A549 (cell line): ENCODE measurements around the gene FOXJ2. TPM values are rescaled to one million over a fixed set of nuclear protein-coding genes. Genes with fewer than 3 reads are reported as not detected.
A peak's percentile ranks its signal among the peaks of the same experiment; 100 is the strongest.

ENCODE experiments used
- ATAC-seq, 2 experiments: fragments of 200-7000 bp in 1 of 2; fragments of >200 bp in 1 of 2; cut with Nextera tagmentation in 1 of 2; cut with Tn5 transposase in 1 of 2; 3 replicates each; pipeline versions ENCODE4 v1.8.0 to v1.9.1; 2018 to 2020; ENCODE audit warnings: mild to moderate bottlenecking in 1 of 2, moderate library complexity in 1 of 2
- CTCF ChIA-PET: fragments of 300-600 bp; sonication (Branson Sonifier 250); formaldehyde crosslinking; extraction: SDS; loops from one replicate; lab custom pipeline; 2021; ENCODE audit warnings: antibody characterized with exemption, inconsistent platforms; lab: Yijun Ruan, JAX
- POLR2A ChIA-PET: fragments of 350-600 bp; formaldehyde crosslinking; extraction: SDS; loops from one replicate; lab custom pipeline; 2021; ENCODE audit warnings: antibody characterized with exemption, inconsistent platforms; lab: Yijun Ruan, JAX
- DNase-seq, 2 experiments: peaks; one replicate each; pipeline versions ENCODE4 v3.0.0 to v3.0.0-alpha.2; 2011 to 2016; ENCODE audit warnings: low read depth in 1 of 2, low spot score in 1 of 2
- FAIRE-seq: peaks from 2 replicates; lab custom pipeline; 2011; peaks lifted over from hg19 to GRCh38; lab: Jason Lieb, UNC
- H3K27ac ChIP-seq, 2 experiments: fragments of >200 bp; sonication (Bioruptor Twin); formaldehyde crosslinking; 3 replicates each; pipeline ENCODE4 v1.5.1; 2016 to 2017
- H3K4me1 ChIP-seq: fragments of >200 bp; sonication (Bioruptor Twin); formaldehyde crosslinking; 3 replicates; pipeline ENCODE4 v1.6.1; 2016
- H3K4me2 ChIP-seq: fragments of >200 bp; sonication (Bioruptor Twin); formaldehyde crosslinking; 3 replicates; pipeline ENCODE4 v1.6.1; 2016
- H3K4me3 ChIP-seq: fragments of >200 bp; sonication (Bioruptor Twin); formaldehyde crosslinking; 3 replicates; pipeline ENCODE4 v1.5.1; 2016
- H3K9me3 ChIP-seq: fragments of >200 bp; sonication (Bioruptor Twin); formaldehyde crosslinking; 3 replicates; pipeline ENCODE4 v1.6.1; 2016
- ATOH8 ChIP-seq: fragments of 250-450 bp; sonication (Bioruptor Pico); IDR thresholded peaks from 2 replicates; pipeline ENCODE4 v1.5.0; 2020; ENCODE audit warnings: low read depth, mild to moderate bottlenecking, moderate library complexity
- CBX8 ChIP-seq: fragments of 200-600 bp; sonication (generic); IDR thresholded peaks from 2 replicates; pipeline ENCODE4 v1.6.1; 2016
- CEBPB ChIP-seq, 2 experiments: fragments of >200 bp in 1 of 2; sonication (Bioruptor Twin) in 1 of 2; formaldehyde crosslinking in 1 of 2; IDR thresholded peaks; 2 replicates each; pipeline ENCODE4 v1.6.1; 2012 to 2016
- CHD2 ChIP-seq: fragments of 150-350 bp; IDR thresholded peaks from 2 replicates; pipeline ENCODE4 v1.6.1; 2014; ENCODE audit warnings: low read length; ENCODE audit not compliant: partially characterized antibody
- EHF ChIP-seq: fragments of 250-450 bp; sonication (Bioruptor Pico); IDR thresholded peaks from 2 replicates; pipeline ENCODE4 v1.5.0; 2020; ENCODE audit warnings: mild to moderate bottlenecking
- EHMT2 ChIP-seq: fragments of 200-600 bp; sonication (generic); IDR thresholded peaks from 2 replicates; pipeline ENCODE4 v1.6.1; 2016; ENCODE audit warnings: antibody characterized with exemption, low read depth, mild to moderate bottlenecking, moderate library complexity
- HMGXB4 ChIP-seq: fragments of 250-450 bp; sonication (Bioruptor Pico); IDR thresholded peaks from 2 replicates; pipeline ENCODE4 v1.5.0; 2021; ENCODE audit warnings: mild to moderate bottlenecking, moderate library complexity, borderline replicate concordance
- HOXB13 ChIP-seq: fragments of 250-450 bp; sonication (Bioruptor Pico); IDR thresholded peaks from 2 replicates; pipeline ENCODE4 v1.5.0; 2020; ENCODE audit warnings: low read depth, mild to moderate bottlenecking, moderate library complexity
- HOXB5 ChIP-seq: fragments of 250-450 bp; sonication (Bioruptor Pico); IDR thresholded peaks from 2 replicates; pipeline ENCODE4 v1.5.0; 2020; ENCODE audit warnings: mild to moderate bottlenecking, moderate library complexity
- MYC ChIP-seq: IDR thresholded peaks from 2 replicates; pipeline ENCODE4 v1.6.1; 2012; ENCODE audit warnings: mild to moderate bottlenecking, inconsistent platforms, low read length, improper control_type of control experiment, borderline replicate concordance
- NFE2L2 ChIP-seq: fragments of 150-350 bp; conservative IDR thresholded peaks from 2 replicates; pipeline ENCODE4 v1.6.1; 2014; ENCODE audit warnings: low read length
- NPAS2 ChIP-seq: fragments of 250-450 bp; sonication (Bioruptor Pico); IDR thresholded peaks from 2 replicates; pipeline ENCODE4 v1.8.0; 2022; ENCODE audit warnings: mild to moderate bottlenecking, moderate library complexity, borderline replicate concordance
- NR3C1 ChIP-seq: fragments of >200 bp; sonication (Bioruptor Twin); formaldehyde crosslinking; IDR thresholded peaks from 3 replicates; pipeline ENCODE4 v1.6.1; 2017
- PBX3 ChIP-seq: IDR thresholded peaks from 2 replicates; pipeline ENCODE4 v1.6.1; 2012
- RCOR1 ChIP-seq: fragments of 150-350 bp; IDR thresholded peaks from 2 replicates; pipeline ENCODE4 v1.6.1; 2014; ENCODE audit warnings: antibody characterized with exemption, low read length, low read depth
- RNF2 ChIP-seq: fragments of 200-600 bp; sonication (generic); IDR thresholded peaks from 2 replicates; pipeline ENCODE4 v1.6.1; 2016; ENCODE audit warnings: low read depth, mild to moderate bottlenecking, antibody characterized with exemption, moderate library complexity, borderline replicate concordance
- USF2 ChIP-seq: fragments of 450-650 bp; IDR thresholded peaks from 2 replicates; pipeline ENCODE4 v1.6.1; 2014; ENCODE audit warnings: antibody characterized with exemption
- ZNF302 ChIP-seq: fragments of 250-450 bp; sonication (Bioruptor Pico); IDR thresholded peaks from 2 replicates; pipeline ENCODE4 v1.9.0; 2021; ENCODE audit warnings: inconsistent platforms, mild to moderate bottlenecking, moderate library complexity
- WGBS: methylation state at CpG from one replicate; pipeline ENCODE4 v1.1.6; 2017; ENCODE audit errors: missing lambda C conversion rate; 5-methylcytosine and 5-hydroxymethylcytosine counted together
- polyA plus RNA-seq, 4 experiments: library from polyadenylated mRNA; depleted of rRNA in 3 of 4; stranded (reverse); fragments of >200 nt; fragmentation: RNase III in 1 of 4; extraction: RNeasy Plus Mini Kit Qiagen cat#74134 plus additional on column Dnase treatment in 1 of 4; gene quantifications; 2 replicates in 3 of 4; 3 replicates in 1 of 4; pipeline ENCODE4 v1.2.3, GENCODE V29; 2011 to 2017
- TF ChIP-seq, protein P1 (sequence below): fragments of >200 bp; sonication (Bioruptor Twin); formaldehyde crosslinking; IDR thresholded peaks from 3 replicates; pipeline ENCODE4 v1.5.1; 2016
- TF ChIP-seq, protein P2 (sequence below): IDR thresholded peaks from 2 replicates; pipeline ENCODE4 v1.6.1; 2012; ENCODE audit warnings: low read depth, borderline replicate concordance

Gene FOXJ2
- polyA plus RNA-seq, 2 of the 4 experiments (the other 2 are of a cell fraction), result 7.0 to 7.4 TPM

DNA sequence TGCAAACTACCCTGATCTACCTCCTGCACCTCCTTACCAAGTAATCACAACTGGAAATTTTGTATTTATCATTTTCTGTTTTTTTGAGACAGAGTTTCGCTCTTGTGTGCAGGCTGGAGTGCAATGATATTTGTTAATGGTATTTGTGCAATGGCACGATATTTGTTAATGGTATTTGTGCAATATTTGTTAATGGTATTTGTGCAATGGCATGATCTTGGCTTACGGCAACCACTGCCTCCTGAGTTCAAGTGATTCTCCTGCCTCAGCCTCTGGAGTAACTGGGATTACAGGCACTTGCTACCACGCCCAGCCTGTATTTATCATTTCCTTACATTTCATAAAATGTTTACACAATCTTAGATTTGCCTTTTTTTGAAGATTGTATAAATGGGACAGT lies 43.9 kb downstream of the FOXJ2 start:
- Histone ChIP-seq H3K4me3 (no peak overlapping the region), H3K9me3 (no peaks in the 10 kb centered on the region), H3K4me2 (no peak overlapping the region), H3K27ac (no peak overlapping the region), H3K4me1 (peaks cover 21% of the 10 kb centered on the region; the same call in 2 of the 3 replicates)
- WGBS, result 57% methylated on average over 4 of the region's 4 CpGs
- ATAC-seq (no peak), DNase-seq (no peak), FAIRE-seq (no peak)
- POLR2A ChIA-PET, result no interaction called here
- CTCF ChIA-PET, result interaction anchor here (2.6 to 7.6 kb wide), 3 partner anchors 31 to 143 kb away, joined by 10 to 70 read pairs (median 17); no protein-coding TSS in a partner anchor
- TF ChIP-seq MYC, result no peak
- TF ChIP-seq NFE2L2, result no peak
- TF ChIP-seq NR3C1, result no peak
- no peak for TF ChIP-seq EHF (CRISPR knock-in tag)
- TF ChIP-seq CHD2, result no peak
- no peak for TF ChIP-seq CBX8
- no peak for TF ChIP-seq PBX3
- no peak for TF ChIP-seq HOXB13 (CRISPR knock-in tag)
- TF ChIP-seq, protein P1, sequence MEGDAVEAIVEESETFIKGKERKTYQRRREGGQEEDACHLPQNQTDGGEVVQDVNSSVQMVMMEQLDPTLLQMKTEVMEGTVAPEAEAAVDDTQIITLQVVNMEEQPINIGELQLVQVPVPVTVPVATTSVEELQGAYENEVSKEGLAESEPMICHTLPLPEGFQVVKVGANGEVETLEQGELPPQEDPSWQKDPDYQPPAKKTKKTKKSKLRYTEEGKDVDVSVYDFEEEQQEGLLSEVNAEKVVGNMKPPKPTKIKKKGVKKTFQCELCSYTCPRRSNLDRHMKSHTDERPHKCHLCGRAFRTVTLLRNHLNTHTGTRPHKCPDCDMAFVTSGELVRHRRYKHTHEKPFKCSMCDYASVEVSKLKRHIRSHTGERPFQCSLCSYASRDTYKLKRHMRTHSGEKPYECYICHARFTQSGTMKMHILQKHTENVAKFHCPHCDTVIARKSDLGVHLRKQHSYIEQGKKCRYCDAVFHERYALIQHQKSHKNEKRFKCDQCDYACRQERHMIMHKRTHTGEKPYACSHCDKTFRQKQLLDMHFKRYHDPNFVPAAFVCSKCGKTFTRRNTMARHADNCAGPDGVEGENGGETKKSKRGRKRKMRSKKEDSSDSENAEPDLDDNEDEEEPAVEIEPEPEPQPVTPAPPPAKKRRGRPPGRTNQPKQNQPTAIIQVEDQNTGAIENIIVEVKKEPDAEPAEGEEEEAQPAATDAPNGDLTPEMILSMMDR, result no peak
- TF ChIP-seq, protein P2, sequence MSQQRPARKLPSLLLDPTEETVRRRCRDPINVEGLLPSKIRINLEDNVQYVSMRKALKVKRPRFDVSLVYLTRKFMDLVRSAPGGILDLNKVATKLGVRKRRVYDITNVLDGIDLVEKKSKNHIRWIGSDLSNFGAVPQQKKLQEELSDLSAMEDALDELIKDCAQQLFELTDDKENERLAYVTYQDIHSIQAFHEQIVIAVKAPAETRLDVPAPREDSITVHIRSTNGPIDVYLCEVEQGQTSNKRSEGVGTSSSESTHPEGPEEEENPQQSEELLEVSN, result no peak
- TF ChIP-seq ATOH8 (CRISPR knock-in tag), result no peak
- no peak for TF ChIP-seq RCOR1

- Histone ChIP-seq H3K27ac (no peak overlapping the region), H3K4me3 (no peak overlapping the region), H3K9me3 (no peaks in the 10 kb centered on the region), H3K4me1 (peaks cover 21% of the 10 kb centered on the region; the same call in 2 of the 3 replicates), H3K4me2 (peak overlapping the region; percentile 27; the same call in 1 of the 3 replicates)
- ATAC-seq (no peak), DNase-seq (no peak), FAIRE-seq (no peak)
- TF ChIP-seq CEBPB (IDR thresholded peaks at IDR 0.05) (no peak), RCOR1 (no peak), HMGXB4 (CRISPR knock-in tag) (no peak), HOXB5 (CRISPR knock-in tag) (no peak), NPAS2 (CRISPR knock-in tag) (no peak), RNF2 (no peak), EHMT2 (no peak), USF2 (no peak), ZNF302 (CRISPR knock-in tag) (no peak)
- WGBS, result 50% methylated on average over 4 of the region's 4 CpGs
- ChIA-PET POLR2A (no interaction called here), CTCF (interaction anchor here (0.5 to 7.6 kb wide), 13 partner anchors 11 to 459 kb away, joined by 3 to 70 read pairs (median 4); partner anchors contain the start of gene C3AR1)
Measured at GRCh38 chr12:8077207-8077606, 44.7 kb downstream of the FOXJ2 start.
